UCSD-AML1 (cell line): ENCODE measurements around the gene NAA80.
"Not testable (repeated sequence)": the region's sequence is repeated elsewhere in the genome, so short reads cannot be mapped to it uniquely, and the experiment has no call there.

ENCODE experiments used
- DNase-seq: peaks from one replicate; lab custom pipeline; 2025; ENCODE audit not compliant: unreplicated experiment; lab: John Stamatoyannopoulos, UW

NAA80 gene

DNA sequence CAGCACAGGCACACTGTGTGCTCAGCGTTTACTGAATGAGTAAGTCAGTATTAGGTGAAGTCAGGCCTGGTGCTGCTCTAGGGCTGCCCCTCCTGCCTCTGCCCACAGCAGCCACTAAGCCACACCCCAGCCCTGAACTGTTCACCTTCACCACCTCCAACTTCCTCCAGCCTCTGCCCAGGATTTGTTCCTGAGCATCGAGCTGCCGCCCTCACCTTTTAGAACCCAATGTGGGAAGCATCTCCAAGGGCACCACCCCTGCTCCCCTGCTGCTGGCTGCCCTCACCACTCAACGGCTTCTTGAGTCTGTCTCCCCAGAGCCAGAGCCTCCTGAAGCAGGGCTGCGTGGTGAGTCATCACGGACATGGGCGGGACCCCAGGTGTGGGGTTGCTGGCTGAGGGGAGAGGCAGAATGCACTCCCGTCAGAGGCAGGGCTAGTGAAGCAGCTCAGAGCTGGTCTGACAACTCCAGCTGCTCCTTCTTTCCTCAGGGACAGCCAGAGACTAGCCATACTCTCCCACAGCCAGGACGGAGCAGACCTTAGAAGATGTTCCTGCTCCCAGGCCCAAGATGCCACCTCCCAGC, 17.5 kb upstream of the NAA80 start:
- DNase-seq, result no peak

DNA sequence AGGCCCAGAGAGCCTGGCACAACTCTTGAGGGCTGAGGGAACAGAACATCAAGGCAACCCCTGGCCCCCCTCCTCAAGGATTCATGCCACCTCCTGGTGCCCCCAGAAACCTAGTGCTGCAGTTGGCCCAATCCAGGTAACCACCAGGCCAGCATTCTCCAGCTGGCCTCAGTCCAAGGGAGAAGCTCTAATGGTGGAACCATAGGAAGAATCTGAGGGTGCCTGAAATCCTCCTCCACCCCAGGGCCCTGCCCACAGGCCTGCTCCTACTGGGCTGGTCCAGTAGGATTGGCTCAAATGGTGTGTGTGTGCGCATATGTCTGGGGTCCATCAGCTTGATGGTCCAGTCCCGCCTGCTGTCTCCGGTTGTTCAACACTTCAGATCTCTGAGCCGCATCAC, 15.6 kb upstream of the NAA80 start:
- DNase-seq, result no peak

GRCh38 chr3:50314342-50314741, 15.1 kb upstream of the NAA80 start:
- DNase-seq, result no peak

DNA sequence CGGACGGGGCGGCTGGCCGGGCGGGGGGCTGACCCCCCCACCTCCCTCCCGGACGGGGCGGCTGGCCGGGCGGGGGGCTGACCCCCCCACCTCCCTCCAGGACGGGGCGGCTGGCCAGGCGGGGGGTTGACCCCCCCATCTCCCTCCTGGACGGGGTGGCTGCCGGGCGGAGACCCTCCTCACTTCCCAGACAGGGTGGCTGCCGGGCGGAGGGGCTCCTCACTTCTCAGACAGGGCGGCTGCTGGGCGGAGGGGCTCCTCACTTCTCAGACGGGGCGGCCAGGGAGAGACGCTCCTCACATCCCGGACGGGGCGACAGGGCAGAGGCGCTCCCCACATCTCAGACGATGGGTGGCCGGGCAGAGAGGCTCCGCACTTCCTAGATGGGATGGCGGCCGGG, 12.8 kb upstream of the NAA80 start:
- not testable (repeated sequence) for DNase-seq

DNA sequence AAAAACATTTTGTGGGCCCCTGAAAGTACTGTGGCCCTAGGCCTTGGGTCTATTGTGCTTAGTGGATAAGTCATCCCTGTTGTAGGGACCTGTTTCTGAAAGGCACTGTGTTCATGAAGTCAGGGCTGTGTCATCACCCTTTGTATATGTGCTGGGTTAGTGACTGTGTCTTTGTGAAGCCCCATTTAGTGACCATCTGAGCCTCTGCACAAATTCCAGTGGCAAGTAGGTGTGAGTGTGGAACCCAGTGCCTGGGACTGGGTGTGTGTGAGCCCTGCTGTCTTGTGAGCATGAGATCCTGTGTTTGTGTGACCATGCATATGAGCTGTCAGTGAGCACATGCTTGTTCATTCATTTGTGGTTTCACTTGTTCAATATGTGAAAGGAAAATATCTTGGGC, 5.4 kb upstream of the NAA80 start:
- DNase-seq, result no peak

- DNase-seq, result peak; percentile 35
These were observed 4.0 kb upstream of the NAA80 start, which contains the start of gene HYAL1 for GRCh38 chr3:50303013-50303815. TSS of gene HYAL1 (minus strand) at chr3:50303574. CDS start at chr3:50302956, 618 bp downstream.

GRCh38 chr3:50302095-50303012, 3.1 kb upstream of the NAA80 start:
- DNase-seq, result no peak

DNA sequence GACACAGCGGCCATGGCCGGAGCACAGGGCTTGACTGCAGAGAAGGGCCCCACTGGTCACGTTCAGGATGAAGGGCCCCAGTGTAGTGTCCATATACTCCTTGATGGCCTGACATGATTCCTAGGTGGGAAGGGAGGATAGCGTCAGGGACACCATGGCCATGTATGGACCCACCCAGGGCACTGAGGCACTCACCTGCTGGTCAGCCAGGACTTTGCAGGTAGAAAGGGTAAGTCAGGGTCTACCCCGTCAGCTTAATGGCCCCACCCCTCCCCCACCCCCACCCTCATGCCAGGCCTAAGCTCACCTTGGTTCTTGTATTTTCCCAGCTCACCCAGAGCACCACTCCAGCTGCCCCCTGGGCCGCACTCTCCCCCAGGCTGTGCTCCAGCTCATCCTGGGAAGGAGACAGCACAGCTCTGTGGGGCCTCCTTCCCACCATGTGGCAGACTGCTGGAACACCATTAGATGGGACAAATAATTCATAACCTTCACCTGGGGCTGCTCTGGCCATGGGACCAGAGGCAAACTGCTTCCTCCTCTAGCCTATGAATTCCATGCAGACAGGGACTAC, 1.6 kb upstream of the NAA80 start:
- no peak for DNase-seq

DNA sequence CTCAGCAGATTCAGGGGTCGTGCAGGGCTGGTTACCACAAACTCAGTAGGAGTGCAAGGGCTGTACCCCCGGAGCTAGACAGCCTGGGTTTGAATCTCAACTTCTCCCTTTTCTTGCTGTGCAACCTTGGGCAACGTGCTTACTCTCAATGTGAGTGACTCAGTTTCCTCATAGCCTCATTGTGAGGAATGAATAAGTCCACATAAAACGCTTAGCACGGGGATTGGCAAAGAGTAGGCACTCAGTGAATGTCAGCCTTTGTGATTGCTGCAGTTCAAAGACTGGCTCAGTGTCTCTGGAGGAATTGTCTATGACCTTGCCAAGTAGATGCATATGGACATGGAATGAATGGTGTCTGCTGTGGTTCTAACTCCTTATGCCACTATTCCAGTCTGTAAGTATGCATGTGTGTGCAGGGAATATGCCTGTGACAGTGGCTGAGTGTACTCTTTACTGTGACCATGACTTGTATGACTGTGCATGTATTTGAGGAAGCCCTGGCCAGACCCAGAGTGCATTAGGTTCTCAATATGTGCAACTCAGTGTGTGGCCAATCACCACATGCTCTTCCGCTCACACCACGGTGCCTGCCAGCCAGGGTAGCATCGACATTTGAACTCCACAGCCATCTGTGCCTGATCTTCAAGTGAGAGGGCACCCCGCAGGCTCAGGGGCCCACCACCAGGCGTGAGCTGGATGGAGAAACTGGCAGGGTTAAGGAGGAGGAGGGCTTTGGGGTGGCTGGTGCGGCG, 900 bp upstream of the NAA80 start:
- DNase-seq, result peak; percentile 45

GRCh38 chr3:50299638-50299928, 378 bp upstream of the NAA80 start:
- DNase-seq, result no peak

- peak; percentile 66 for DNase-seq
These were observed 1.1 kb downstream of the NAA80 start for GRCh38 chr3:50297896-50298725.

DNA sequence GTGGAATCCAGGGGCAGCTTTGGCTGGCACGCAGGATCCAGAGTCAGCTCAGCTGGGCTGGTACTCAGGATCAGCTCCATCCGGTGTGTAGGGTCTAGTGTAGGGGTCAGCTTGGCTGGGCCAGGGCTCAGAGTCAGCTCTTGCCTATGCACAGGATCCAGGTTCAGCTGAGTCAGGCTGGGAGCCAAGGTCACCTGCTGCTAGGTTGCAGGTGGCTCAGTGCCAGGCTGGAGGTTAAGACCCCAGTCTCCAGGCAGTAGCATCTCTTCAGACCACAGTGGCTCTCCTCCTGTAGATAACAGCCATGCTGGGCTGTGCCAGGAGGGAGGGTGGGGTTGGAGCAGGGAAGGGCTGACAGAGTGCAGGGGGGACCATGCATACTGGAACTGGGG, 1.8 kb downstream of the NAA80 start:
- no peak for DNase-seq

DNA sequence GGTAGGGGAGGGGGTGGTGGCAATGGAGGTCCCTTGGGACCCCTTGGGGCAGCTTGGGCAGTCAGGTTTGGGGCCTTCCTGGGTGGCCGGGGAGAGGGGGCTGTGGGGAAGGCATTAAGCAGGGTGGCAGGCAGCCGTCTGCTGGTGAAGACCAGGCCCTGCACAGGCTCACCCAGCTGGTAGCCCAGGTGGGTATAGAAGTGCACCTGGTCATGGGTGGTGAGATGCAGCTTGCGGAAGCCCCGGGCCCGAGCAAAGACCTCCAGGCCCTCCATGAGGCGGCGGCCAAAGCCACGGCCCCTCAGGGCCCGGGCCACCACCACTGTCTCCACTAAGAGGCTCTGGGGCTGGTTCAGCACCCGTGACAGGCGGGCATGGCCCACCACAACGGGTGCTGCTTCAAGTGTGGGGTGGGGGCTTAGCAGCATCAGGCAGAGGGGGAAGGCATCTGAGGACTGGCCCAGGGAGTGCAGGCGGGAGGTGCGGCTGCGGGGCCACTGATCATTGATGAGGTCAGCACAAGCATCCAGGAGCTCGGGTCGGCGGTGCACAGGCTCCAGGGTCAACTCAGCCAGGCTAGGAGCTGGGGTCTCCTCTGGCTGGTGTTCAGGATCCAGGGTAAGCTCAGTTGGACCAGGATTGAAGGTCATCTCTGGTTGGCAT, 2.4 kb downstream of the NAA80 start:
- DNase-seq, result no peak

DNA sequence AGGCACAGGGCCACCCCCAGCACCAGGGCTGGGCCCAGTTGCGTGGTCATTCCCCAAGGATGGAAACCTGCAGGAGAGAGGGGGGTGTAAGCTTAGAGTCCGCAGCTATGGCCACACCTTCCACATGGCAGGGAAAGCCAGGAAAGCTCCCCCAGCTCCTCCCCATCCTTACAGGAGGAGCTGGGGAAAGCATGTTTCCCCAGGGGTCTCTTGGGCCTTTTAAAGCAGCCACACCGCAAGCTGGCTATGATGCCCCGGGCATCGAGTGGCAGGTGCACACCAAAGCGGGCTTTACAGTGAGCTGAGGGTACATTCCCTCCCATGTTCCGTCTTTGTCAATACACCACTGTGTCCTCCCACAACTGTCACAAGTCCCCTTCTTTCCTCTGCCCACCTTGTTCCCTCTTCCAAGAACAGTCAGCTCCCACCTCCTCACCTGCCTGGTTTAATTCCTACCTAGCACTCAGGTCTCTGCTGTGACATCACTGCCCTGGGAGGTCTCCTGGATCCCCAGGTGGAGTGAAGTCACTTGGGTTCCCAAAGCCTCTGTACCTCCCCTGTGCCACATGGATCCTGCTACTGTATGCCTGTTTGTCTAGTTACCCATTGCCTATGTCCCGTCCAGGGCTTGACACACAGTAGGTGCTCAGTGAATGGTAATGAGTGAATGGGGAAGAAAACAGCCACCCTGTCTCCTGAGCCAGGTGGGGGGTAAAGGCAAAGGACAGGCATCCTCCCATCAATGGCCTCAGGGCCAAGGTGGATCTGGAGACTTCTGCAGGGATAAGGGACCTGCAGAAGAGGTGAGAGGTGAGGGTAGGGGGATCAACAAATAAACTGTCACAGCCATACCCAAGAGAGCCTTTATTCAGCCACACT, 3.4 kb downstream of the NAA80 start:
- no peak for DNase-seq

GRCh38 chr3:50294492-50295403, 4.5 kb downstream of the NAA80 start:
- DNase-seq, result no peak

- DNase-seq, result no peak
These were observed 5.1 kb downstream of the NAA80 start for GRCh38 chr3:50294089-50294488.

DNA sequence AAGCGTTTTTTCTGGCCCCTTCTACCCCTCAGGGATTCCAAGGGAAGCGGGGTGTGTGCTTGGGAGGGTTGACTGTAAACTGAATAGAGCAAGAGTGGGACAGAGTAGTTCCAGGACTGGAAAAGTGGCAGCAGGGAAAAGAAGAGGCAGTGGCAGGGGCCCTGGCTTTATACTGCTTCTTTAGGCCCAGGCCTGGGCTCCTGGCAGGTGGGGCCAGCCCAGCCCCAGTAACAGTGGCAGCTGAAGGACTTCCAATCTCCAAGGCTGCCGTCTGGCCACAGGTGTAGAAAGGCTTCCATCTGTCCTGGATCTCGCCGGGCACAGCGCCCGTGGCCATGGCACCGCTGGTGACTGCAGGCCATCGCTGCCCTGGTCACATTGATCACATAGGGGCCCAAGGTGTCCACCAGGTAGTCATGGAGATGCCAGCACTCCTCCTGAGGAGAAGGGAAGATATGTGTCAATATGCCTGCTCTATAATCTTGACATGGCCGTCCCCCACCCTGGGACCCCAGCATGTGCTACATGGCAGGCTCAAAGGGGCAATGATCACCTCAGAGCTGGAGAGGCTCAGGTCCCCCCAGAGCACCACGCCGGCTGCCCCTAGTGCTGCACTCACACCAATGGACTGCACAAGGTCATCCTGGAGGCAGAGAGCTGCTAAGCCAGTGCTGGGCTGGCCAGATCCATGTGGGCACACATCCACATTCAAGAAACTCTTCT, 6.0 kb downstream of the NAA80 start:
- no peak for DNase-seq
